ENCODE data around the gene SGCD.

- TF ChIP-seq POLR2A (IDR thresholded peaks at IDR 0.05) (no peak), CTCF (IDR thresholded peaks at IDR 0.05) (no peak)
These were observed 149.7 kb downstream of the SGCD start for GRCh38 chr5:156476678-156477077.
